ENCODE measurements around the gene ITGA11.

DNA sequence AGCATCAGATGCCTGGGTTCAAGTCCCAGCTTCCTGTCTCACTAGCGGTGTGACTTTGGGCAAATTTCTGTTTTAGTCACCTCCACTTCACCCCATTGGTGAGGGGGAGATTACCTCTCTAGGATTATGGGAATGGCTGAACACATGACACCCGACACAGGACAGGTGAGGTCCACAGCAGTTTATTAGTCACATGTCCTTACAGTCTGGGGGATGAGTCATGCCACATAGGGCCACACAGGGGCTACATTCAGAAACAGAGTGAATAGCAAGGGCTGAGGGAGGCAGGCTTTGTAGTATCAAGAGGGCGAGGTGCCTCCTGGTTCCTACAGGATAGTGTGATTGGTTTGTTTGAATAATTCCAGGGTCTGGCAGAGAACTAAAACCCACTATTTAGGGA, 15.2 kb upstream of the ITGA11 start:
- TF ChIP-seq CTCF (IDR thresholded peaks at IDR 0.05): no peak
- TF ChIP-seq POLR2A (IDR thresholded peaks at IDR 0.05): no peak

All from ovary (tissue), 3 donors.